ENCODE measurements around the gene MIA2. TPM values are rescaled to one million over a fixed set of nuclear protein-coding genes. Genes with fewer than 3 reads are reported as not detected.

Gene MIA2
- total and polyA plus RNA-seq, 9 of the 15 experiments (the other 6 are each of a cell fraction or from before 2014, with no cell fraction given): 6.0 to 21.8 (median 12.8) TPM

DNA sequence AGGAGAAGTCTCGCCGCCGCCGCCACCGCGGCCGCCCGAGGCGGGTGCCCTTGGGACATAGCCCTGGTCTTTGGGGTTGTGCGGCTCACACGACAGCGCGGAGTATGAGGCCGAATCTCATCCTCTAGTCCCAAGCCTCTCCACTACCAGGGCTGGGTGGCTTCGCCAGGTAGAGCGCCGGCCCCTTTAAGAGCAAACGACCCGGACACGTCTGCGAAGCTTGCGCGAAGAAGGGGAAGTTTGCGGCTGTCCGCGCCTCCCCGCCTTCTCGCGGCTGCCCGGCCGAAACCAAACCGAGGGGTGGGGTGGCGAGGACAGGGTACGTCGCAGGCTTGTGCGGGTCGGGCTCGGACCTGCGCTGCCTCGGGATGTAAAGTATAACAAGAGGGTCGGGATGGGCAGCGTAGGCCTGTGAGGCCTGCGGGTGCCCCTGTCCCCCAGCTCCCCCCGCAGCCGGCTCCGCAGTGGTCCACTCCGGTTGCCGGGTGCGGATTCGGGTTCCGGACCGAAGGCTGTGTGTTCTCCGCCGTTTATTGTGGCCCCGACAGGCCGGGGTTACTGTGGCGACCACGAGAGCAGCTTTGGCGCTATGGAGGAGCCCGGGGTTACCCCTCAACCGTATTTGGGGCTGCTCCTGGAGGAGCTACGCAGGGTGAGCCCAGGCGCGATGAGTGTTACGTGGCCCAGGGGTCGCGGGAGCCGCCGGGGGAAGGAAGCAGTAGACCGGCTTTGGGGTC, 33.3 kb downstream of the MIA2 start (continued):
- no peak for TF ChIP-seq FOS (IDR thresholded peaks at IDR 0.05; ENCODE audit: extremely low read depth, insufficient read length)
- TF ChIP-seq, protein P1, sequence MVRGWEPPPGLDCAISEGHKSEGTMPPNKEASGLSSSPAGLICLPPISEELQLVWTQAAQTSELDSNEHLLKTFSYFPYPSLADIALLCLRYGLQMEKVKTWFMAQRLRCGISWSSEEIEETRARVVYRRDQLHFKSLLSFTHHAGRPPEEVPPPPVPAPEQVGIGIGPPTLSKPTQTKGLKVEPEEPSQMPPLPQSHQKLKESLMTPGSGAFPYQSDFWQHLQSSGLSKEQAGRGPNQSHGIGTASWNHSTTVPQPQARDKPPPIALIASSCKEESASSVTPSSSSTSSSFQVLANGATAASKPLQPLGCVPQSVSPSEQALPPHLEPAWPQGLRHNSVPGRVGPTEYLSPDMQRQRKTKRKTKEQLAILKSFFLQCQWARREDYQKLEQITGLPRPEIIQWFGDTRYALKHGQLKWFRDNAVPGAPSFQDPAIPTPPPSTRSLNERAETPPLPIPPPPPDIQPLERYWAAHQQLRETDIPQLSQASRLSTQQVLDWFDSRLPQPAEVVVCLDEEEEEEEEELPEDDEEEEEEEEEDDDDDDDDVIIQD (CRISPR knock-in tag; IDR thresholded peaks at IDR 0.05): no peak
- no peak for TF ChIP-seq TFAM (CRISPR knock-in tag; conservative IDR thresholded peaks at IDR 0.05)
- no peak for TF ChIP-seq DIDO1 (tag; IDR thresholded peaks at IDR 0.05; ENCODE audit: low read depth)
- TF ChIP-seq ZNF3 (CRISPR knock-in tag; IDR thresholded peaks at IDR 0.05): no peak
- TF ChIP-seq, protein P2, sequence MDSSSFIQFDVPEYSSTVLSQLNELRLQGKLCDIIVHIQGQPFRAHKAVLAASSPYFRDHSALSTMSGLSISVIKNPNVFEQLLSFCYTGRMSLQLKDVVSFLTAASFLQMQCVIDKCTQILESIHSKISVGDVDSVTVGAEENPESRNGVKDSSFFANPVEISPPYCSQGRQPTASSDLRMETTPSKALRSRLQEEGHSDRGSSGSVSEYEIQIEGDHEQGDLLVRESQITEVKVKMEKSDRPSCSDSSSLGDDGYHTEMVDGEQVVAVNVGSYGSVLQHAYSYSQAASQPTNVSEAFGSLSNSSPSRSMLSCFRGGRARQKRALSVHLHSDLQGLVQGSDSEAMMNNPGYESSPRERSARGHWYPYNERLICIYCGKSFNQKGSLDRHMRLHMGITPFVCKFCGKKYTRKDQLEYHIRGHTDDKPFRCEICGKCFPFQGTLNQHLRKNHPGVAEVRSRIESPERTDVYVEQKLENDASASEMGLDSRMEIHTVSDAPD (CRISPR knock-in tag; IDR thresholded peaks at IDR 0.05): no peak
- no peak for TF ChIP-seq ZNF76 (CRISPR knock-in tag; IDR thresholded peaks at IDR 0.05; ENCODE audit: borderline replicate concordance)
- TF ChIP-seq, protein P3, sequence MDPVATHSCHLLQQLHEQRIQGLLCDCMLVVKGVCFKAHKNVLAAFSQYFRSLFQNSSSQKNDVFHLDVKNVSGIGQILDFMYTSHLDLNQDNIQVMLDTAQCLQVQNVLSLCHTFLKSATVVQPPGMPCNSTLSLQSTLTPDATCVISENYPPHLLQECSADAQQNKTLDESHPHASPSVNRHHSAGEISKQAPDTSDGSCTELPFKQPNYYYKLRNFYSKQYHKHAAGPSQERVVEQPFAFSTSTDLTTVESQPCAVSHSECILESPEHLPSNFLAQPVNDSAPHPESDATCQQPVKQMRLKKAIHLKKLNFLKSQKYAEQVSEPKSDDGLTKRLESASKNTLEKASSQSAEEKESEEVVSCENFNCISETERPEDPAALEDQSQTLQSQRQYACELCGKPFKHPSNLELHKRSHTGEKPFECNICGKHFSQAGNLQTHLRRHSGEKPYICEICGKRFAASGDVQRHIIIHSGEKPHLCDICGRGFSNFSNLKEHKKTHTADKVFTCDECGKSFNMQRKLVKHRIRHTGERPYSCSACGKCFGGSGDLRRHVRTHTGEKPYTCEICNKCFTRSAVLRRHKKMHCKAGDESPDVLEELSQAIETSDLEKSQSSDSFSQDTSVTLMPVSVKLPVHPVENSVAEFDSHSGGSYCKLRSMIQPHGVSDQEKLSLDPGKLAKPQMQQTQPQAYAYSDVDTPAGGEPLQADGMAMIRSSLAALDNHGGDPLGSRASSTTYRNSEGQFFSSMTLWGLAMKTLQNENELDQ (CRISPR knock-in tag; IDR thresholded peaks at IDR 0.05; ENCODE audit: borderline replicate concordance): no peak
- TF ChIP-seq GABPB1 (CRISPR knock-in tag; IDR thresholded peaks at IDR 0.05): peak; percentile 54
- TF ChIP-seq, protein P4, sequence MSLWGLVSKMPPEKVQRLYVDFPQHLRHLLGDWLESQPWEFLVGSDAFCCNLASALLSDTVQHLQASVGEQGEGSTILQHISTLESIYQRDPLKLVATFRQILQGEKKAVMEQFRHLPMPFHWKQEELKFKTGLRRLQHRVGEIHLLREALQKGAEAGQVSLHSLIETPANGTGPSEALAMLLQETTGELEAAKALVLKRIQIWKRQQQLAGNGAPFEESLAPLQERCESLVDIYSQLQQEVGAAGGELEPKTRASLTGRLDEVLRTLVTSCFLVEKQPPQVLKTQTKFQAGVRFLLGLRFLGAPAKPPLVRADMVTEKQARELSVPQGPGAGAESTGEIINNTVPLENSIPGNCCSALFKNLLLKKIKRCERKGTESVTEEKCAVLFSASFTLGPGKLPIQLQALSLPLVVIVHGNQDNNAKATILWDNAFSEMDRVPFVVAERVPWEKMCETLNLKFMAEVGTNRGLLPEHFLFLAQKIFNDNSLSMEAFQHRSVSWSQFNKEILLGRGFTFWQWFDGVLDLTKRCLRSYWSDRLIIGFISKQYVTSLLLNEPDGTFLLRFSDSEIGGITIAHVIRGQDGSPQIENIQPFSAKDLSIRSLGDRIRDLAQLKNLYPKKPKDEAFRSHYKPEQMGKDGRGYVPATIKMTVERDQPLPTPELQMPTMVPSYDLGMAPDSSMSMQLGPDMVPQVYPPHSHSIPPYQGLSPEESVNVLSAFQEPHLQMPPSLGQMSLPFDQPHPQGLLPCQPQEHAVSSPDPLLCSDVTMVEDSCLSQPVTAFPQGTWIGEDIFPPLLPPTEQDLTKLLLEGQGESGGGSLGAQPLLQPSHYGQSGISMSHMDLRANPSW (CRISPR knock-in tag; IDR thresholded peaks at IDR 0.05): no peak
- no peak for TF ChIP-seq ETS2 (tag; IDR thresholded peaks at IDR 0.05; ENCODE audit: borderline replicate concordance, poor library complexity, severe bottlenecking)
- no peak for TF ChIP-seq RBM25 (IDR thresholded peaks at IDR 0.05; ENCODE audit: low read depth, low read length, severe bottlenecking)
- no peak for TF ChIP-seq ZNF589 (CRISPR knock-in tag; IDR thresholded peaks at IDR 0.05; ENCODE audit: low read depth)
- no peak for TF ChIP-seq ETV6 (IDR thresholded peaks at IDR 0.05; ENCODE audit: borderline replicate concordance in 1 of 2, low read depth in 2 of 2, low read length in 1 of 2)
- TF ChIP-seq ETV6 (CRISPR knock-in tag; IDR thresholded peaks at IDR 0.05; ENCODE audit: borderline replicate concordance): 0 out of 2 replicates have a peak, but pooled peaks have one; percentile 22
- TF ChIP-seq ZNF79 (CRISPR knock-in tag; IDR thresholded peaks at IDR 0.05; ENCODE audit: low read depth): no peak
- TF ChIP-seq SUPT5H (IDR thresholded peaks at IDR 0.05): peak; percentile 57; the same call in 1 of the 2 replicates
- TF ChIP-seq KDM2B (CRISPR knock-in tag; IDR thresholded peaks at IDR 0.05): no peak
